A549 (cell line): Measurements from ENCODE around the gene CIB4. TPM values are rescaled to one million over a fixed set of nuclear protein-coding genes. Genes with fewer than 3 reads are reported as not detected.

ENCODE experiments used
- ATAC-seq, 2 experiments: fragments of 200-7000 bp in 1 of 2; fragments of >200 bp in 1 of 2; cut with Nextera tagmentation in 1 of 2; cut with Tn5 transposase in 1 of 2; 3 replicates each; pipeline versions ENCODE4 v1.8.0 to v1.9.1; 2018 to 2020; ENCODE audit warnings: mild to moderate bottlenecking in 1 of 2, moderate library complexity in 1 of 2
- CTCF ChIA-PET: fragments of 300-600 bp; sonication (Branson Sonifier 250); formaldehyde crosslinking; extraction: SDS; loops from one replicate; lab custom pipeline; 2021; ENCODE audit warnings: antibody characterized with exemption, inconsistent platforms; lab: Yijun Ruan, JAX
- POLR2A ChIA-PET: fragments of 350-600 bp; formaldehyde crosslinking; extraction: SDS; loops from one replicate; lab custom pipeline; 2021; ENCODE audit warnings: antibody characterized with exemption, inconsistent platforms; lab: Yijun Ruan, JAX
- DNase-seq, 2 experiments: peaks; one replicate each; pipeline versions ENCODE4 v3.0.0 to v3.0.0-alpha.2; 2011 to 2016; ENCODE audit warnings: low read depth in 1 of 2, low spot score in 1 of 2
- FAIRE-seq: peaks from 2 replicates; lab custom pipeline; 2011; peaks lifted over from hg19 to GRCh38; lab: Jason Lieb, UNC
- H3K27ac ChIP-seq, 2 experiments: fragments of >200 bp; sonication (Bioruptor Twin); formaldehyde crosslinking; 3 replicates each; pipeline ENCODE4 v1.5.1; 2016 to 2017
- H3K4me1 ChIP-seq: fragments of >200 bp; sonication (Bioruptor Twin); formaldehyde crosslinking; 3 replicates; pipeline ENCODE4 v1.6.1; 2016
- H3K4me2 ChIP-seq: fragments of >200 bp; sonication (Bioruptor Twin); formaldehyde crosslinking; 3 replicates; pipeline ENCODE4 v1.6.1; 2016
- H3K4me3 ChIP-seq: fragments of >200 bp; sonication (Bioruptor Twin); formaldehyde crosslinking; 3 replicates; pipeline ENCODE4 v1.5.1; 2016
- H3K9me3 ChIP-seq: fragments of >200 bp; sonication (Bioruptor Twin); formaldehyde crosslinking; 3 replicates; pipeline ENCODE4 v1.6.1; 2016
- BCL3 ChIP-seq: fragments of >200 bp; sonication (Bioruptor Twin); formaldehyde crosslinking; IDR thresholded peaks from 3 replicates; pipeline ENCODE4 v1.6.1; 2016
- BHLHE40 ChIP-seq: IDR thresholded peaks from 2 replicates; pipeline ENCODE4 v1.6.1; 2012; ENCODE audit warnings: low read depth, low read length, inconsistent platforms
- CHD2 ChIP-seq: fragments of 150-350 bp; IDR thresholded peaks from 2 replicates; pipeline ENCODE4 v1.6.1; 2014; ENCODE audit warnings: low read length; ENCODE audit not compliant: partially characterized antibody
- EHMT2 ChIP-seq: fragments of 200-600 bp; sonication (generic); IDR thresholded peaks from 2 replicates; pipeline ENCODE4 v1.6.1; 2016; ENCODE audit warnings: antibody characterized with exemption, low read depth, mild to moderate bottlenecking, moderate library complexity
- HDAC2 ChIP-seq: fragments of 200-600 bp; sonication (generic); IDR thresholded peaks from 2 replicates; pipeline ENCODE4 v1.6.1; 2016
- HOXA7 ChIP-seq: fragments of 250-450 bp; sonication (Bioruptor Pico); IDR thresholded peaks from 2 replicates; pipeline ENCODE4 v1.5.0; 2020; ENCODE audit warnings: mild to moderate bottlenecking, moderate library complexity
- HOXB13 ChIP-seq: fragments of 250-450 bp; sonication (Bioruptor Pico); IDR thresholded peaks from 2 replicates; pipeline ENCODE4 v1.5.0; 2020; ENCODE audit warnings: low read depth, mild to moderate bottlenecking, moderate library complexity
- NR3C1 ChIP-seq: fragments of >200 bp; sonication (Bioruptor Twin); formaldehyde crosslinking; IDR thresholded peaks from 3 replicates; pipeline ENCODE4 v1.6.1; 2017
- PHF8 ChIP-seq: fragments of 200-600 bp; sonication (generic); IDR thresholded peaks from 2 replicates; pipeline ENCODE4 v1.6.1; 2016; ENCODE audit warnings: low read depth, mild to moderate bottlenecking, antibody characterized with exemption, moderate library complexity, borderline replicate concordance
- RAD21 ChIP-seq, 2 experiments: fragments of >200 bp in 1 of 2; sonication (Bioruptor Twin) in 1 of 2; formaldehyde crosslinking in 1 of 2; IDR thresholded peaks in 1 of 2; conservative IDR thresholded peaks in 1 of 2; 2 replicates in 1 of 2; 3 replicates in 1 of 2; pipeline ENCODE4 v1.6.1; 2012 to 2018; ENCODE audit warnings: inconsistent platforms in 1 of 2
- RARB ChIP-seq: fragments of 250-450 bp; sonication (Bioruptor Pico); IDR thresholded peaks from 2 replicates; pipeline ENCODE4 v1.8.0; 2021; ENCODE audit warnings: mild to moderate bottlenecking, moderate library complexity
- RCOR1 ChIP-seq: fragments of 150-350 bp; IDR thresholded peaks from 2 replicates; pipeline ENCODE4 v1.6.1; 2014; ENCODE audit warnings: antibody characterized with exemption, low read length, low read depth
- RFX5 ChIP-seq: fragments of 450-650 bp; IDR thresholded peaks from 2 replicates; pipeline ENCODE4 v1.7.1; 2014; ENCODE audit warnings: antibody characterized with exemption, mild to moderate bottlenecking, moderate library complexity
- SMC3 ChIP-seq: fragments of >200 bp; sonication (Bioruptor Twin); formaldehyde crosslinking; IDR thresholded peaks from 3 replicates; pipeline ENCODE4 v1.6.1; 2018; ENCODE audit warnings: inconsistent platforms
- TFCP2L1 ChIP-seq: fragments of 250-450 bp; sonication (Bioruptor Pico); IDR thresholded peaks from 2 replicates; pipeline ENCODE4 v1.5.0; 2021; ENCODE audit warnings: mild to moderate bottlenecking
- TP53 ChIP-seq: fragments of 250-450 bp; sonication (Bioruptor Pico); IDR thresholded peaks from 2 replicates; pipeline ENCODE4 v1.5.0; 2021; ENCODE audit warnings: mild to moderate bottlenecking, moderate library complexity
- ZFP36 ChIP-seq: fragments of 450-650 bp; IDR thresholded peaks from 2 replicates; pipeline ENCODE4 v1.6.1; 2014; ENCODE audit warnings: borderline replicate concordance; ENCODE audit not compliant: partially characterized antibody
- ZSCAN20 ChIP-seq: fragments of 250-450 bp; sonication (Bioruptor Pico); IDR thresholded peaks from 2 replicates; pipeline ENCODE4 v1.8.0; 2022; ENCODE audit warnings: mild to moderate bottlenecking, moderate library complexity
- WGBS: methylation state at CpG from one replicate; pipeline ENCODE4 v1.1.6; 2017; ENCODE audit errors: missing lambda C conversion rate; 5-methylcytosine and 5-hydroxymethylcytosine counted together
- polyA plus RNA-seq, 4 experiments: library from polyadenylated mRNA; depleted of rRNA in 3 of 4; stranded (reverse); fragments of >200 nt; fragmentation: RNase III in 1 of 4; extraction: RNeasy Plus Mini Kit Qiagen cat#74134 plus additional on column Dnase treatment in 1 of 4; gene quantifications; 2 replicates in 3 of 4; 3 replicates in 1 of 4; pipeline ENCODE4 v1.2.3, GENCODE V29; 2011 to 2017
- TF ChIP-seq, protein P1 (sequence below): fragments of 250-450 bp; sonication (Bioruptor Pico); IDR thresholded peaks from 2 replicates; pipeline ENCODE4 v1.5.0; 2020; ENCODE audit warnings: low read depth, mild to moderate bottlenecking, moderate library complexity
- TF ChIP-seq, protein P2 (sequence below): IDR thresholded peaks from 2 replicates; pipeline ENCODE4 v1.6.1; 2012
- TF ChIP-seq, protein P3 (sequence below): fragments of >200 bp; sonication (Bioruptor Twin); formaldehyde crosslinking; IDR thresholded peaks from 3 replicates; pipeline ENCODE4 v1.5.1; 2016
- TF ChIP-seq, protein P4 (sequence below): fragments of 150-350 bp; IDR thresholded peaks from 2 replicates; pipeline ENCODE4 v1.6.1; 2014; ENCODE audit warnings: low read depth, mild to moderate bottlenecking, low read length
- TF ChIP-seq, protein P5 (sequence below): fragments of >200 bp; sonication (Bioruptor Twin); formaldehyde crosslinking; IDR thresholded peaks from 2 replicates; pipeline ENCODE4 v1.6.1; 2016
- TF ChIP-seq, protein P6 (sequence below): fragments of 250-450 bp; sonication (Bioruptor Pico); IDR thresholded peaks from 2 replicates; pipeline ENCODE4 v1.5.0; 2021; ENCODE audit warnings: mild to moderate bottlenecking, moderate library complexity, borderline replicate concordance

CIB4 gene
- polyA plus RNA-seq, 2 of the 4 experiments (the other 2 are of a cell fraction) = 0.30 to 1.0 TPM

DNA sequence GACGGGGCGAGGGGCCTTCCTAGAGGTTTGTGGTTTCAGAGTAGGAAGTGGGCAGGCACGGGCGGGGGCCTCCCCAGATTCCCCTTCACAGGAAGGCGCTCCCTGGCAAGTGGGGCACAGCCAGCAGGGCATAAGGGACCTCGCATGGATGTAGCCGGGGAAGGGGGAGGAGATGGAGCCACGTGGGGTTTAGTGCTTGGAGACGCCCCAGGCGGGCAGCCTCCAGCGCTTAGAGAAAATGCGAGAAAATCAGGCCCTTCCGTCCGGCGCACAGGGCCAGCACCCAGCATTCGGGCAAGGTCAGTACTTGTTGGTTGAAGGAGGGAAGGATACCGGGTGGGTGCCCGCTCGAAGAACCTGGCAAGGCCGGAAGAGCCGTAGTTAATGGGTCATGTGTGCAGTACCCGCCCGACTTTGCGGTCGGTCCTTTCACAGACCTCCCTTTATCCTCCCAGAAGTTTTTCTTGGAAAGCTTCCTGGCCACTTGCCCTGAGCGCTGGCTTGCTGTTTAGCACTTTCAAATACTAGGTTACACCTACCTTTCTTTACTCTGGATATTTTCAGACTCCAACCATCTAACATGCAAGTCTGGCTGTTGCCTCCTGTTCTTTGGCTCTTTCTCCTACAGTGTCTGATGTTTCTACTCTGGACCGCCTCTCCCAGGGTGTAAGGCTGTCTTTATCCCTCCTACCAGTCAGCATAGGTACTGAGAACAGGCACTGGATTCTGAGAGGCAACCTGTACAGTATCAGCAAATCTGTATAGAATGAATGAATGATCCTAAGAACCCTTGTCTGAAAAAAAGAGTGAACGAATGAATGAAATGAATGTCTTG is 78.1 kb downstream of the CIB4 start:
- peak overlapping the region; percentile 78 for H3K4me2 ChIP-seq
- peak overlapping the region; percentile 50 for H3K4me3 ChIP-seq
- ChIA-PET CTCF (interaction anchor here (0.8 to 18.2 kb wide), 11 partner anchors 11 to 182 kb away, joined by 3 to 237 read pairs (median 6); no protein-coding TSS in a partner anchor), POLR2A (no interaction called here)
- peaks cover 8% of the 10 kb centered on the region; the same call in 1 of the 3 replicates for H3K4me1 ChIP-seq
- 81% methylated on average over 26 of the region's 28 CpGs for WGBS
- TF ChIP-seq, protein P1, sequence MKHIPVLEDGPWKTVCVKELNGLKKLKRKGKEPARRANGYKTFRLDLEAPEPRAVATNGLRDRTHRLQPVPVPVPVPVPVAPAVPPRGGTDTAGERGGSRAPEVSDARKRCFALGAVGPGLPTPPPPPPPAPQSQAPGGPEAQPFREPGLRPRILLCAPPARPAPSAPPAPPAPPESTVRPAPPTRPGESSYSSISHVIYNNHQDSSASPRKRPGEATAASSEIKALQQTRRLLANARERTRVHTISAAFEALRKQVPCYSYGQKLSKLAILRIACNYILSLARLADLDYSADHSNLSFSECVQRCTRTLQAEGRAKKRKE = no peak
- TF ChIP-seq NR3C1 (no peak), CHD2 (no peak), TFCP2L1 (CRISPR knock-in tag) (no peak), BHLHE40 (no peak), RFX5 (no peak), SMC3 (no peak), ZSCAN20 (CRISPR knock-in tag) (no peak), PHF8 (no peak), HOXA7 (CRISPR knock-in tag) (no peak), RCOR1 (no peak), HOXB13 (CRISPR knock-in tag) (no peak)
- TF ChIP-seq, protein P2, sequence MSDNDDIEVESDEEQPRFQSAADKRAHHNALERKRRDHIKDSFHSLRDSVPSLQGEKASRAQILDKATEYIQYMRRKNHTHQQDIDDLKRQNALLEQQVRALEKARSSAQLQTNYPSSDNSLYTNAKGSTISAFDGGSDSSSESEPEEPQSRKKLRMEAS = no peak
- TF ChIP-seq, protein P3, sequence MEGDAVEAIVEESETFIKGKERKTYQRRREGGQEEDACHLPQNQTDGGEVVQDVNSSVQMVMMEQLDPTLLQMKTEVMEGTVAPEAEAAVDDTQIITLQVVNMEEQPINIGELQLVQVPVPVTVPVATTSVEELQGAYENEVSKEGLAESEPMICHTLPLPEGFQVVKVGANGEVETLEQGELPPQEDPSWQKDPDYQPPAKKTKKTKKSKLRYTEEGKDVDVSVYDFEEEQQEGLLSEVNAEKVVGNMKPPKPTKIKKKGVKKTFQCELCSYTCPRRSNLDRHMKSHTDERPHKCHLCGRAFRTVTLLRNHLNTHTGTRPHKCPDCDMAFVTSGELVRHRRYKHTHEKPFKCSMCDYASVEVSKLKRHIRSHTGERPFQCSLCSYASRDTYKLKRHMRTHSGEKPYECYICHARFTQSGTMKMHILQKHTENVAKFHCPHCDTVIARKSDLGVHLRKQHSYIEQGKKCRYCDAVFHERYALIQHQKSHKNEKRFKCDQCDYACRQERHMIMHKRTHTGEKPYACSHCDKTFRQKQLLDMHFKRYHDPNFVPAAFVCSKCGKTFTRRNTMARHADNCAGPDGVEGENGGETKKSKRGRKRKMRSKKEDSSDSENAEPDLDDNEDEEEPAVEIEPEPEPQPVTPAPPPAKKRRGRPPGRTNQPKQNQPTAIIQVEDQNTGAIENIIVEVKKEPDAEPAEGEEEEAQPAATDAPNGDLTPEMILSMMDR = no peak
- TF ChIP-seq, protein P4, sequence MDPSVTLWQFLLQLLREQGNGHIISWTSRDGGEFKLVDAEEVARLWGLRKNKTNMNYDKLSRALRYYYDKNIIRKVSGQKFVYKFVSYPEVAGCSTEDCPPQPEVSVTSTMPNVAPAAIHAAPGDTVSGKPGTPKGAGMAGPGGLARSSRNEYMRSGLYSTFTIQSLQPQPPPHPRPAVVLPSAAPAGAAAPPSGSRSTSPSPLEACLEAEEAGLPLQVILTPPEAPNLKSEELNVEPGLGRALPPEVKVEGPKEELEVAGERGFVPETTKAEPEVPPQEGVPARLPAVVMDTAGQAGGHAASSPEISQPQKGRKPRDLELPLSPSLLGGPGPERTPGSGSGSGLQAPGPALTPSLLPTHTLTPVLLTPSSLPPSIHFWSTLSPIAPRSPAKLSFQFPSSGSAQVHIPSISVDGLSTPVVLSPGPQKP = no peak
- TF ChIP-seq, protein P5, sequence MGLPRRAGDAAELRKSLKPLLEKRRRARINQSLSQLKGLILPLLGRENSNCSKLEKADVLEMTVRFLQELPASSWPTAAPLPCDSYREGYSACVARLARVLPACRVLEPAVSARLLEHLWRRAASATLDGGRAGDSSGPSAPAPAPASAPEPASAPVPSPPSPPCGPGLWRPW = no peak
- no peak for FAIRE-seq
- H3K27ac ChIP-seq = peak overlapping the region; percentile 51 to 76
- peak in 1 of 2 experiments; percentile 35 for DNase-seq
- peak in 1 of 2 experiments; percentile 14; a peak in 3 of 6 replicates for ATAC-seq
- no peaks in the 10 kb centered on the region for H3K9me3 ChIP-seq

DNA sequence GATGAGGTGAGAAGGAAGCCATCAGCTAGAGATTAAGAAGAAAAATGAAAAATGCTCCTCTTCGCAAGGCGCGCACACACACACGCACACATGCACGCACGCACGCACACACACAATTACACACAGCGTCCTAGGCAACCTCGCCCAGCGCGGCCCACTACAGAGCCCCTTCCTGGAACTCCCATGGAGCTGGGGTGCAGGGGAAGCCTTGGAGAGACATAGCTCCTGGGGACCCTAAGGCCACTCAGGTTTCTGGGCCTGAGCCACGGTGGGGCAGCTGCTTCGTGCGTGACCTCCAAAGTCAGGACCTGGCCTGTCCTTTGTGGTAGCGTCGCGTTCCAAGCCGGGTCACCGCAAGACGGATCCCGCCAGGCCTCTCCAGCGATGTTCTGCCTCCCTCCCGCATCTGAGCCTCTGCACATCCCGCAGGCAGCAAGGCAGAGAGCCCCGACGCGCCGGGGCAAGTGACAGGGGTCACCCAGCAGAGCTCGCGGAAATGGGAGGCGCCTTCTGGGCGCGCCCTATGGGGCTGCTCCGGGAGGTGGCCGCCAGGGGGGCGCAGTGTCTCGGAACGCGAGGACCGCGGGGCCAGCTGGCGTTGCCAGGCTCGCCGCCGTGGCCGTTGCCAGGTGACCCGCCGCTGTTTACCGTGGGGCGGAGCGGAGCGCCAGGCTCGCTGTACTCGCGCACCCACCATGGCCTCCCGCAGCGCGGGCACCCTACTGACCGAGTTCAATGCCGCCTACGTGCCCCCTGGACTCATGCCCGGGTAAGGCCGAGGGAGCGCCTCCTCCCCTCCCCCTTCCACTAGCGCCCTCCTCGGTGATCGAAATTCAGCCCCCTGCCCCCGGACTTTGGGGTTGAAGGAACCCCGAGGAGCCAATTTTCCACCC is 79.0 kb downstream of the CIB4 start:
- 44% methylated on average over 40 of the region's 69 CpGs for WGBS
- peaks cover 8% of the 10 kb centered on the region; the same call in 1 of the 3 replicates for H3K4me1 ChIP-seq
- H3K27ac ChIP-seq = peak overlapping the region; percentile 51 to 76
- ChIA-PET POLR2A (no interaction called here), CTCF (interaction anchor here (0.7 to 18.2 kb wide), 17 partner anchors 9 to 183 kb away, joined by 3 to 237 read pairs (median 5); no protein-coding TSS in a partner anchor)
- ATAC-seq (peak; percentile 84 to 93), DNase-seq (peak; percentile 64 to 92), FAIRE-seq (no peak)
- H3K4me2 ChIP-seq = peak overlapping the region; percentile 78
- H3K9me3 ChIP-seq = no peaks in the 10 kb centered on the region
- H3K4me3 ChIP-seq = peak overlapping the region; percentile 50
- peak; percentile 13 to 49; a peak in 3 of 5 replicates for TF ChIP-seq RAD21 (conservative IDR thresholded peaks at IDR 0.05 in 1 of 2, IDR thresholded peaks at IDR 0.05 in 1 of 2)
- peak; percentile 47 for TF ChIP-seq SMC3
- no peak for TF ChIP-seq TP53 (CRISPR knock-in tag)
- TF ChIP-seq ZFP36 = no peak
- TF ChIP-seq BHLHE40 = no peak
- TF ChIP-seq CHD2 = no peak
- no peak for TF ChIP-seq EHMT2
- TF ChIP-seq, protein P5 = no peak
- TF ChIP-seq RARB (CRISPR knock-in tag) = no peak
- TF ChIP-seq HDAC2 = no peak
- TF ChIP-seq, protein P6, sequence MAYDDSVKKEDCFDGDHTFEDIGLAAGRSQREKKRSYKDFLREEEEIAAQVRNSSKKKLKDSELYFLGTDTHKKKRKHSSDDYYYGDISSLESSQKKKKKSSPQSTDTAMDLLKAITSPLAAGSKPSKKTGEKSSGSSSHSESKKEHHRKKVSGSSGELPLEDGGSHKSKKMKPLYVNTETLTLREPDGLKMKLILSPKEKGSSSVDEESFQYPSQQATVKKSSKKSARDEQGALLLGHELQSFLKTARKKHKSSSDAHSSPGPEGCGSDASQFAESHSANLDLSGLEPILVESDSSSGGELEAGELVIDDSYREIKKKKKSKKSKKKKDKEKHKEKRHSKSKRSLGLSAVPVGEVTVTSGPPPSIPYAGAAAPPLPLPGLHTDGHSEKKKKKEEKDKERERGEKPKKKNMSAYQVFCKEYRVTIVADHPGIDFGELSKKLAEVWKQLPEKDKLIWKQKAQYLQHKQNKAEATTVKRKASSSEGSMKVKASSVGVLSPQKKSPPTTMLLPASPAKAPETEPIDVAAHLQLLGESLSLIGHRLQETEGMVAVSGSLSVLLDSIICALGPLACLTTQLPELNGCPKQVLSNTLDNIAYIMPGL (CRISPR knock-in tag) = no peak
- TF ChIP-seq, protein P2 = 0 out of 2 replicates have a peak, but pooled peaks have one; percentile 30
- no peak for TF ChIP-seq BCL3
